Lower leg skin (tissue), 3 donors: Measurements from ENCODE around the gene ZBTB17.

ENCODE experiments used
- CTCF ChIP-seq, 3 donors: fragments of 450-650 bp; IDR thresholded peaks; one replicate each; pipeline ENCODE4 v1.5.1; 2016; ENCODE audit warnings: antibody characterized with exemption in 3 of 3, mild to moderate bottlenecking in 3 of 3, moderate library complexity in 2 of 3
- POLR2A ChIP-seq, 2 donors: fragments of 450-650 bp; IDR thresholded peaks; one replicate each; pipeline ENCODE4 v1.6.1; 2016 to 2017; ENCODE audit warnings: antibody characterized with exemption in 2 of 2, mild to moderate bottlenecking in 1 of 2, moderate library complexity in 1 of 2

GRCh38 chr1:16019644-16020277, 43.9 kb upstream of the ZBTB17 start:
- TF ChIP-seq CTCF (IDR thresholded peaks at IDR 0.05) = no peak
- TF ChIP-seq POLR2A (IDR thresholded peaks at IDR 0.05) = no peak
